22Rv1 (cell line): ENCODE measurements around the gene PLXDC2.

Source experiments
- ZFX ChIP-seq: fragments of 450-650 bp; IDR thresholded peaks from 2 replicates; pipeline ENCODE4 v1.6.1; 2017; ENCODE audit warnings: antibody characterized with exemption, borderline replicate concordance
- TF ChIP-seq, protein P1 (sequence below): fragments of 450-650 bp; IDR thresholded peaks from 2 replicates; pipeline ENCODE4 v1.5.1; 2017; ENCODE audit warnings: mild to moderate bottlenecking

DNA sequence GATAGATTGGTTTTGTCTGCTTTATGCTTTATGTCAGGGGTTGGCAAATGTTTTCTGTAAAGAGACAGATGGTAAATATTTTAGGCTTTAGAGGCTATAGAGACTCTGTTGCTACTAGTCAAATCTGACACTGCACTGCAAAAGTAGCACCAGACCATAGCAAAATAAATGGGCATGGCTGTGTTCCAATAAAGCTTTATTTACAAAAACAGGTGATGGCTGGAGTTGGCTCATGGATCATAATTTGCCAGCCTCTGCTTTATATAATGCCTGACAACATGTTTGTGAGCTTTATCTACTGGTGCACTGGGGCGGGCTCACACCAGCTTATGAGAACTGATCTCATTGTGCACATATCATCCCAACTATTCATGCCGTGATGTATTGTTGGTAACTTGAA lies 120.1 kb downstream of the PLXDC2 start:
- TF ChIP-seq, protein P1, sequence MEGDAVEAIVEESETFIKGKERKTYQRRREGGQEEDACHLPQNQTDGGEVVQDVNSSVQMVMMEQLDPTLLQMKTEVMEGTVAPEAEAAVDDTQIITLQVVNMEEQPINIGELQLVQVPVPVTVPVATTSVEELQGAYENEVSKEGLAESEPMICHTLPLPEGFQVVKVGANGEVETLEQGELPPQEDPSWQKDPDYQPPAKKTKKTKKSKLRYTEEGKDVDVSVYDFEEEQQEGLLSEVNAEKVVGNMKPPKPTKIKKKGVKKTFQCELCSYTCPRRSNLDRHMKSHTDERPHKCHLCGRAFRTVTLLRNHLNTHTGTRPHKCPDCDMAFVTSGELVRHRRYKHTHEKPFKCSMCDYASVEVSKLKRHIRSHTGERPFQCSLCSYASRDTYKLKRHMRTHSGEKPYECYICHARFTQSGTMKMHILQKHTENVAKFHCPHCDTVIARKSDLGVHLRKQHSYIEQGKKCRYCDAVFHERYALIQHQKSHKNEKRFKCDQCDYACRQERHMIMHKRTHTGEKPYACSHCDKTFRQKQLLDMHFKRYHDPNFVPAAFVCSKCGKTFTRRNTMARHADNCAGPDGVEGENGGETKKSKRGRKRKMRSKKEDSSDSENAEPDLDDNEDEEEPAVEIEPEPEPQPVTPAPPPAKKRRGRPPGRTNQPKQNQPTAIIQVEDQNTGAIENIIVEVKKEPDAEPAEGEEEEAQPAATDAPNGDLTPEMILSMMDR: no peak
- no peak for TF ChIP-seq ZFX
